Astrocyte of the spinal cord (primary cell): ENCODE results near the gene SEC24D.

Source experiments
- DNase-seq: peaks from one replicate; pipeline ENCODE4 v3.0.0; 2011; ENCODE audit warnings: low read depth, low spot score
- H3K4me3 ChIP-seq: 2 replicates; pipeline ENCODE4 v1.5.1; 2011; ENCODE audit warnings: low read depth, mild to moderate bottlenecking, low read length, moderate library complexity
- CTCF ChIP-seq: IDR thresholded peaks from 2 replicates; pipeline ENCODE4 v1.5.1; 2012; ENCODE audit warnings: low read depth, mild to moderate bottlenecking, low read length, inconsistent platforms
- in situ Hi-C: cut with HindIII; loops from 2 replicates; pipeline ENCODE4 v1.10.0; 2017; ENCODE audit warnings: low sequenced_read_pairs

SEC24D gene

DNA sequence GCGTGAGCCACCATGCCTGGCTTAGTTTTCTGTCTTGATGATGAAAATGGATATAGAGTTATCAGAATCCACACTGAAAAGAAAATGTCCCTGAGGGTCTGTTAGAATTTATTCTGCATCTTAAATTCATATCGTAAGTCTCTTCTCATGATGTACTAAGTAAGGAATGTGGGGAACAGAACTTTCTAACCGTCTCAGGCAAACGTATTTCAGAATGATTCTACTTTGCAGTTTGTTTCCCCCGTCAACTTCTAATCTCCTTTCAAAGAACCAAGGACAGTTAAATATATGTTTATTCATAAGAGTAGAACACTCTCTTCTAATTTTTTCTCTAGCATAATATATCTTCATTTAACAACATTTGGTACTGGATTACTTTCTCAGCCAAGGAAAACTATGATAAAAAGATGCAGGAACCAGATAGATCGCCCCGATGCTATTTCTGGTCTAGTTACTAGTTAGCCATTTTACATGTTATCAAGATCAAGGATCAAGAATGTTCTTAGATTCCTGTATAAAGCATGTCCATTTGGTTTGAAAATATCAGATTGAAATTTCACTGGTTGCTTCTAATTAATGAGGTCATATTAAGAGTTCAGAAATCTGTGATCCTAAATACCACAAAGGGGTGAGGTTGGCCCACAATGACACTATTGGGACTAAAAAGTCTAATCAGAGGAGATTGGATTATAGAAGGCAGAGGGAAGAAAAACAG lies 101.3 kb downstream of the SEC24D start:
- DNase-seq: no peak
- H3K4me3 ChIP-seq: no peak overlapping the region
- in situ Hi-C loops: no loop called here
- TF ChIP-seq CTCF: no peak

- peak; percentile 65 for DNase-seq
- in situ Hi-C loops: no loop called here
- no peak for TF ChIP-seq CTCF
- H3K4me3 ChIP-seq: no peak overlapping the region
Observed at GRCh38 chr4:118732591-118733330, 103.2 kb downstream of the SEC24D start.

DNA sequence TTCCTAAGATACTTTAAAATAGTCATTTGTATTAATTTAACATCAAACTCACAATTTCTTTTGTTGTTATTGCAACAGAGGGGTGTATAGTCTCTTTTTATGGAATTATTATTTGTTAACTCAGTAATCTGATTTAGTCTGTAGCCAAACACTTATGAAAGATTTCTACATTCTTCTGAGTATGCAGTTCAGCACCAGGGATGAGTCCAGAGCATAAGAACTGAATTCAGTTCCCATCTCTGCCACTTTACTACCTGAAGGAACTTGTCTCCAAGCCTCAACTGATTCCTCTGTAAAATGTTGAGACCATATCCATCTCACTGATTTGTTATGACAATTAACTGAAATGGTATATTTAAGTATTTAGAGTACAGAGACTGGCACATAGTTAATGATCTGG lies 105.2 kb downstream of the SEC24D start:
- TF ChIP-seq CTCF: no peak
- H3K4me3 ChIP-seq: no peak overlapping the region
- in situ Hi-C loops: no loop called here
- no peak for DNase-seq

- TF ChIP-seq CTCF: no peak
- in situ Hi-C loops: no loop called here
- peak; percentile 87 for DNase-seq
- H3K4me3 ChIP-seq: no peak overlapping the region
Observed at GRCh38 chr4:118729287-118730286, 106.3 kb downstream of the SEC24D start.

DNA sequence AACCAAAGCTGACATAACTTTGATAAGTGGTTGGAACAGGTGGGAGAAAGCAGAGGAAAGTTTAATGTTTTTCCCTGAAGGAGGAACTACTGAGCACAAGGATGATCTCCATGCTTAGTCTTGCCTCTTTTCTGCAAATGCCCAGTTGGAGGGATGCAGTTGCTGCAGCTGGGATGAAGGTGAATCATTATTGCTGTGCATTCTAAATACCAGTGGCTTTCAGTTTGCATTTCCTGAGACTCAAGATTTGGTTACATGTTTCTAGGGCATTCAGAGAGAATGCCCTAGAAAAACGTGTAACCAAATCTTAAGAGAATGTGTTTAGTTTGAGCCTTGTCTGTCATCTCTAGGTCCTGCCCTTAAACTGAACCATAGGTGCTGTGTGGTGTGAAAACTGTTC lies 108.6 kb downstream of the SEC24D start:
- DNase-seq: no peak
- in situ Hi-C loops: no loop called here
- no peak for TF ChIP-seq CTCF
- no peak overlapping the region for H3K4me3 ChIP-seq

DNA sequence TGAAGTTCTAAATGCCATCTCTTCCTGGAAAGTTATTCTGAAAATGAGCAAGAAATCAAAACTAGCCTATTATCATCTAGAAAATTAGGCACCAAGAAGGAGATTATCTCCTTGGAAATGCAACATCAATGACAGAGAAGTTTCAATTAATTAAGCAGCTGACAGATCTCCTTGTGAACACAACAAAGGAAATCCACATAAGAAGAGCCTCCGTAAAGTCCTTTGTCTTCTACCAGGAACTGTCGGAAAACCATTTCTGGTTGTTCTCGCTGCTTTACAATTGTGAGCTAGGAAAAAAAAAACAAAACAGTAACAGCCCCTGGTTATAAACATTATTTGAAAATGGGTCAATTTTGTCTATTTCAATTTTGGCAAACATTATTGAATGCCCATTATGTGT lies 112.6 kb downstream of the SEC24D start:
- no peak for DNase-seq
- no peak overlapping the region for H3K4me3 ChIP-seq
- in situ Hi-C loops: no loop called here
- no peak for TF ChIP-seq CTCF
